ENCODE measurements around the gene LUC7L.
"Not testable (repeated sequence)": the region's sequence is repeated elsewhere in the genome, so short reads cannot be mapped to it uniquely, and the experiment has no call there.

DNA sequence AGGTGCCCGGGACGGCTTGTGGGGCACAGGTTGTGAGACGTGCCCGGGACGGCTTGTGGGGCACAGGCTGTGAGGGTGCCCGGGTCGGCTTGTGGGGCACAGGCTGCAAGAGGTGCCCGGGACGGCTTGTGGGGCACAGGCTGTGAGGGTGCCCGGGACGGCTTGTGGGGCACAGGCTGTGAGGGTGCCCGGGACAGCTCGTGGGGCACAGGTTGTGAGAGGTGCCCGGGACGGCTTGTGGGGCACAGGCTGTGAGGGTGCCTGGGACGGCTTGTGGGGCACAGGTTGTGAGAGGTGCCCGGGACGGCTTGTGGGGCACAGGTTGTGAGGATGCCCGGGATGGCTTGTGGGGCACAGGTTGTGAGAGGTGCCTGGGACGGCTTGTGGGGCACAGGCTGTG lies 69.0 kb downstream of the LUC7L start:
- TF ChIP-seq, protein P1, sequence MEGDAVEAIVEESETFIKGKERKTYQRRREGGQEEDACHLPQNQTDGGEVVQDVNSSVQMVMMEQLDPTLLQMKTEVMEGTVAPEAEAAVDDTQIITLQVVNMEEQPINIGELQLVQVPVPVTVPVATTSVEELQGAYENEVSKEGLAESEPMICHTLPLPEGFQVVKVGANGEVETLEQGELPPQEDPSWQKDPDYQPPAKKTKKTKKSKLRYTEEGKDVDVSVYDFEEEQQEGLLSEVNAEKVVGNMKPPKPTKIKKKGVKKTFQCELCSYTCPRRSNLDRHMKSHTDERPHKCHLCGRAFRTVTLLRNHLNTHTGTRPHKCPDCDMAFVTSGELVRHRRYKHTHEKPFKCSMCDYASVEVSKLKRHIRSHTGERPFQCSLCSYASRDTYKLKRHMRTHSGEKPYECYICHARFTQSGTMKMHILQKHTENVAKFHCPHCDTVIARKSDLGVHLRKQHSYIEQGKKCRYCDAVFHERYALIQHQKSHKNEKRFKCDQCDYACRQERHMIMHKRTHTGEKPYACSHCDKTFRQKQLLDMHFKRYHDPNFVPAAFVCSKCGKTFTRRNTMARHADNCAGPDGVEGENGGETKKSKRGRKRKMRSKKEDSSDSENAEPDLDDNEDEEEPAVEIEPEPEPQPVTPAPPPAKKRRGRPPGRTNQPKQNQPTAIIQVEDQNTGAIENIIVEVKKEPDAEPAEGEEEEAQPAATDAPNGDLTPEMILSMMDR (IDR thresholded peaks at IDR 0.05; ENCODE audit: low read depth, low read length): not testable (repeated sequence)
- not testable (repeated sequence) for TF ChIP-seq EZH2phosphoT487 (IDR thresholded peaks at IDR 0.05; ENCODE audit: low read depth)
